Activated naive CD4-positive, alpha-beta T cell (primary cell): ENCODE data around the gene IQUB.
"Not testable (repeated sequence)": the region's sequence is repeated elsewhere in the genome, so short reads cannot be mapped to it uniquely, and the experiment has no call there.

ENCODE experiments used
- DNase-seq, 4 experiments: peaks; one replicate each; lab custom pipeline; 2025; lab: John Stamatoyannopoulos, UW

IQUB gene

DNA sequence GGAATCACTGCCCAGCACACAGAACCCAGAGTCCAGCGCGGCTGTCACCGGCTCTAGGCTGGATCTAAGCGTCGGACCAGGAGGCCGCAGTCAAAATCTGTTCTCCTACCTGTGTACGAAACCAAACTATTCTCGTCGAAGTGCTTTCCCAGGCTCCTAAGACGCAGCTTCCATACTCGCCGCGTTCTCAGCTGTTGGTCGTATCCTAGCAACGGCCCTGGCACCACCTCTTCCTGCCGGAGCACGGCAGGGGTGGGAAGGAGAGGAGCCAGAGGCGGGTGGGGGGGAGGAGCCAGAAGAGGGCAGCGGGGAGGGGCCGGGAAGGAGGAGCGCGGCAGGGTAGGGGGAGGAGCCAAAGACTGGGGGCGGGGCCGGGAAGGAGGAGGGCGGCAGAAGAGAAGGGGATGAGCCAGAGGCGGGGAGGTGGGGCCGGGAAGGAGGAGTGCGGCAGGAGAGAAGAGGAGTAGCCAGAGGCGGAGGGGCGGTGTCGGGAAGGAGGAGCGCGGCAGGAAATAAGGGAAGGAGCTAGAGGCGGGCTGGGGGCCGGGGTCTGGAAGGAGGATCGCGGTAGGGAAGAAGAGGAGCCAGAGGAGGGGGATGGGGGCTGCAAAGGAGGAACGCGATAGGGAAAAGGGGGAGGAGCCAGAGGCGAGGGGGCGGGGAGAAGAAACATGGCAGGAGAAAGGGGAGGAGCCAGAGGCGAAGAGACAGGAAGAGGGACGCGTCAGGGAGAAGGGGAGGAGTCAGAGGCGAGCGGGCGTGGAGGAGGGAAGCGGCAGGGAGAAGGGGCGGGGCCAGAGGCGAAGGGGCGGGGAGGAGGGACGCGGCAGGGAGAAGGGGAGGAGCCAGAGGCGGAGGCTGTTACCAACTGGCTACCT lies at the start of gene IQUB:
Gene IQUB, minus strand, starts transcription at position 213 of the 878 bp plus-strand sequence. CDS start 22,255 bp downstream, outside the sequence.
- DNase-seq, result peak; percentile 86 to 89 (median 88)

DNA sequence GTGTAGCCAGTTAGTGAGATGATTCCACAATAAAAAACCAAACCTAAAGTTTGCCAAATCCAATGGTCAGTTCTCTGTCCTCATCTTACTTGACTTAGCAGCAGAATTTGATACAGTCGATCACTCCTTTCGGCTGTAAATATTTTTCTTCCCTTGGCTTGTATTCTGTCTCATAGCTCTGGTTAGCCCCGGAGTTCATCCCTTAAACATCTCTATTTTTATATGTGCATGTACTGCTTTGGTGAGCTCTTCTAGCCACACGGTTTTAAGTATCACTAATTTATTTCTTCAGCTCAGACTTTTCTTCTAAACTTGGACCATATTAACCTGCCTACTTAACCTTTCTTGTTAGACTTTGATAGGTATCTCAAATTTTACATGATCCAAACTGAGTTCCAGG lies 49.4 kb upstream of the IQUB start:
- DNase-seq, result no peak

DNA sequence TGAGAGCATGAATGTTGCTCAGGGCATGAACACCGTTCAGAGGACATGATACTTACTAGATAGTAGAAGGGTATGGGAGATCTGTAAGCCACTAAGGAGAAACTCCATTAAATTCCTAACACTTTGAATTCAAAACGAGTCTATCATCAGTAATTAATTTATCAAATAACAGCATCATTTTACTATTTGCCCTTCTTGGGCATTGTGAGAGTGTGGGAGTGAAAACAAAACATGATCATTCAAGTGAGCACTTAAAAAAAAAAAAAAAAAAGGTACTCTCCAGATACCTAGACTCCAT lies 46.7 kb upstream of the IQUB start:
- DNase-seq, result no peak

DNA sequence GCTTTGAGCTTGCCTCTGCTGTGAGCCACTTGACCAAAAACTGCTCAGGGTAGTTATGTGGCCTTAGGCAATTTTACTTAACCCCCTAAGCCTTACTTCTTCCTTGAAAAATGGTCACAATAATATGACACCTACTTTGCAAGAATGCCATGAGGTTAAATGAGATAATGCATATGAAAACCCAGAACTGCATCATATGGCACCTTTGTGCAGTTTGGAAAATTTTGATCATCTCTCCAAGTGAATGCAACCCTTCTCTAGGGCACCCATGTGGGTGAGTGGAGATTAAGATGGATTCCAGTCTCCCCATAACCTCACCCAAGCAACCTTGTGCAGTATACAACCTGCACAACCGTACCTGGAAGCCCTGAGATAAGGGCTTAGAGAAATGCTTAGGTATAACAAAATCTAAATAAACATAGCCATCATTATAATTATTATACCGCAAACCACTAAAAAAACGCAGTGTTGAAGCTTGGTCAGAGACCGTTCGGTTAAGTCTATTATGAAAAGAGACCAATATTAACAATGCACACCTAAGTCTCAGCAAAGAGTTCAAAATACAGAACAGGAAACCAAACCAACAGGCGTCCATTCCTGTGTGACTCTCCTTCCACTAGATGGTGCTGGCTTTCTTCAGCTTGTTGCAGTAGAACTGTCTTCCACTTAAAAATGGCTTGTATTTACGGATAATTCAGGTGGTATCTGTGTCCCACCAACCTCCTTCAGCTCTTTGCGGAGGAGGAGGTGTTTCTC lies 46.2 kb upstream of the IQUB start:
- no peak for DNase-seq

DNA sequence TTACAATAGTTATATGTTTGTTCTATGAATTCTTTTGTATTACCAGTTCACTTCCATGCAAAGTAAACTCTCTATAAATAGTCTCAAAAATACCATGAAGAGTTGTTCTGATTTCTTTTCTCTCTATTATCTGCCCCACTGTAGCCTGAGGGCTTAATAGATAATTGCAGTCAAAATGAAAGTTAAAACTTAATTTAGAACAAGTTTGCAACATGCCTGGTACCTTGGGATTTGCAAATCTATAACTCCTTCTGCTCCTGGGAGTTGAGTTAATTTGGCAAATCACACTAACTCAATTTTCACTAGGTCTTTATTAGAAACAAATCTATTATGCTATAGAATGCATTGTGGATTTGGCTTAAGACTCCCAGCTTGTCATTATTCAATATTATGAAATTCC lies 45.0 kb upstream of the IQUB start:
- no peak for DNase-seq

DNA sequence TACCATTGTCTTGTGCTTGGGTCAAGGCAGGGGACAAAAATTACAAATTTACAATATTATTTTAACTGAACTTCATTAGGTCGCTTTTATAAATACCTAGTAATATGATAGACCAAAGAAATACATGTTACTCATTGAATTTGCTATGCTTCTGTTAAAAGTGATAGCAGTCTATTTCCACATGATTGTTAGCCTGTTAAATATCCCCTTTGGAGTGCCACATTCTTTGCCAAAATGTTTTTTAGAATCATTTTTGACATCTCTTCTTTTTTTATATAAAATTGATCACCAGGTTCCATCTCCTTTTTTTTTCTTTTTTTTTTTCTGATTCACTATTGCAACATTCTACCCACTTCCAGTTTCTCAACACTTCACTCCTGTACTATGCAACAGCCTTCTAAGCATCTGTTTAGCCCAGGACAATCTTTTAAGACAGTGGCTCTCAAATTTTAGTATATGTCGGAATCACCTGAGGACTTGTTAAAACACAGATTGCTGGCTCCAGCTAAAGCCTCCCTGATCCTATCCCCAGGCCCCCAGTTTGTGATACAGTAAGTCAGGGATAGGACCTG lies 39.6 kb upstream of the IQUB start:
- no peak for DNase-seq

DNA sequence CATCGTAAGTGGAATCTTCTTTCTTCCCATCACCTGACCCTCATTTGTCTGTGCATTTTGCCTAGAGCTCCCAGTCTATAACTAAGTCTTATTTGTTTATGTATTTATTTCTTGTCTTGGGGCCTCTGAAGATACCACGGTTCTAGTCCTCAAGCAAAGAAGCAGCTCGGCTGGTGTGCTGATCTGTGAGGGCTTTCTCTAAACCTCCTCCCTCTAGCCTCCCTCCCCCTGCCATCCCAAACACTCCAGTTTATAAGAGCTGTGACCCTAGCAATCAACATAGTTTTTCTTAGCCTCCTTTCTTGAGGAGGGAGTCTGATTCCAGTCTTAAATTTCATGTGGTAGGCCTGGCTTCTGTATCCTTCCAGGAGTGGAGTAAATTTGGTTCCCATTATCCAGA lies 38.9 kb upstream of the IQUB start:
- DNase-seq, result no peak

DNA sequence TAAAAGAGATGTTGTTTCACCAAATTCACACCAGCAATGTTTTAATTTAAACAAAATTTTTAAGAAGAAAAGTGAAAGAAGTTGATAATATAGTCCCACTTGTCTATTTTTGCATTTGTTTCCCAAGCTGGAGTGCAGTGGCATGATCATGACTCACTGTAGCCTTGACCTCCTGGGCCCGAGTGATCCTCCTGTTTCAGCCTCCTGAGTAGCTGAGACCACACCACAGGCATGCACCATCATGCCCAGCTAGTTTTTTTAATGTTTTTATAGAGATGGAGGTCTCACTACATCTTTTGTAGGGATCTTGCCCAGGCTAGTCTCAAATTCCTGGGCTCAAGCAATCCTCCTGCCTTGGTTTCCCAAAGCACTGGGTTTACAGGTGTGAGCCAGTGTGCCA lies 37.3 kb upstream of the IQUB start:
- no peak for DNase-seq

DNA sequence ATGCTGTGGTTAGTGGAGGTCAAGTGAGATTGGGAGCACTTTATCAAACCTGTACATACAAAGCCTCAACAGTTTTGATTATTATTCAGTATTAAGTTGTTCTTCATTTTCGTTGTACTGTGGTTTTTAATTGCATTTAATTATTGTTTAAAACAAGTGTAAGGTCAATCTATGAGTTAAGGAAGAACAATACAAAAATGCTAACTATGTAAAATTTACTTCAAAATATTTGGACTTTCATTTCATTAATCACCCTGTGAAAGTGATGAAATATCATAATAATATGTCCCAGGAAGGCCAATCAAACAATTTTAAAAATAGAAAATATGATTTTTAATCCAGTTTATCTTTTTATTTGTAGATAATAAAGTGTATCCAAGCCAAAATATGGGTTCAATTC lies 36.8 kb upstream of the IQUB start:
- no peak for DNase-seq

DNA sequence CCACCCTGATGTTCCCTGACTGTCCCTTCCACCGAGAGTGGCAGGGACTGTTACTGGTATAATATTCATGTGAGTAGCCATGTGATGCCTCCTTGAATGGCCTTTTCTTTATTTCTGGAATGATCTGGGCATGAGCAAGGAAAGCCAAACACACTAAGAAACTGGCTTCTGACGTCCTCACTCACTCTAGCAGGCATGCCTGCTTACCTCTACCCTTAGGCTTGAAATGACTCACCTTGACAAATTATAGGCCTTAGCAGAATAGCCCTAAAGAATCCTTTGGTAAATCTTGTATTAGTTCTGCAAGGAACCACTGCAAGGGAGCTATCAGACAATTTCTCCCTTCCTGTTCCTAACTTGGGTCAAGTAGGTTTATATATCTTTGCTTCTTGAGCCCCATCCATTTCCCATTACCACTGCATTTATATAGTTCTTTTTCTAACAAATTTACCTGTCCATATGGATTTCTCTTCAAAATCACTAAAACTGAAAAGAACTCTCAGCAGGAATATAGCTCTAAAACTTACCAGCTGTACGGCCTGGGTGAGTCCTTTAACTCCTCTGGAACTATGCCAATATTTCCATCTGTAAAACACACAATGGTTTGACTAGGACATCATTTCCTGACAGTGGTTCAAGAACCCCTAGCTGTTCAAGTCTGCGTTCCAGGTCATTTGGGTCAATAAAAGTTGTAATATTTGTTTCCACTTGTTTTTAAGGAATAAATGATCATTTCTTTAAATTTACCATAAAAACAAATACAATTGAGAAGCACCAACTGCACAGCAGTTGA lies 36.2 kb upstream of the IQUB start:
- DNase-seq, result no peak

DNA sequence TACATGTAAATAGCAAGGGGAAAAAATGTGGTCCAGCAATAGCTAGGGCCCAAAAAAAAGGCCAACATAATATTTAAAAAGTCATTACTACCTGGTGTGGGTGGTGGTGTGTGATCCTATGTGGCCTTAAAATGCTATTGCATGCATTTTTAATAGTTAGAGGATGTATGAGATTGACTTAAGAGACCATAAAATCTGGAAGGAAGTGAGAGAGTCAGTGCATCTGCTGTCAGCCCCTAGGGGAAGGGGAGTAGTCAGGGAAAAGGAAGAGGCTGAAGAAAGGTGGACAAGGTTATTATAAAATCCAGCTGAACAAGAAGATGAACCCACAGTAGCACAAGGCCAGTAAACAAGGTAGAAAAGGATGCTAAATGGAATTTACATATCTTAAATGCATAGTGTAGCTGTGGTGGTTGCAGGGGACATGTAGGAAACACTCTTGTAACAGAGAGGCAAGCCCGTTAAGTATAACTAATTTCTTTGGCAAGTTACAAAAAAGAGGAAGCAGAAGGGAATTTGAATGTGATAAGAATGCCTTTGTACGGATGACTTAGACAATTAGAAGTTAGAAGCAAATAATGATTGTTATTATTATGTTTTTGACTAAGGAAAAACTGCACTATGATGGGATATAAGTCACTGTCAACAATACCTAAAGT lies 35.1 kb upstream of the IQUB start:
- no peak for DNase-seq

DNA sequence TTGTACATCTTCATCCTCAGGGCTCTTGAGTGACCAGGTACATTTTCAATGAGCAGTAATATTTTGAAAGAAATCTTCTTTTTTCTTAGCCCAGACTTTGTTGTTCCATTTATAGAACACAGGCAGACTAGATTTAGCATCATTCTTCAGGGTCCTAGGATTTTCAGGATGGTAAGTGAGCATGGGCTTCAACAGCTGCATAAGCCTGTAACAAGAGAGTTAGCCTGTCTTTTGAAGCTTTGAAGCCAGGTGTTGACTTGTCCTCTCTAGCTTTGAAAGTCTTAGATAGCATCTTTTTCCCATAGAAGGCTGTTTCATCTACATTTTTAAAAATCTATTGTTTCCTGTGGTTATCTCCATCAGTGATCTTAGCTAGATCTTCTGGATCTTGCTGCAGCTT lies 27.7 kb upstream of the IQUB start:
- no peak for DNase-seq

DNA sequence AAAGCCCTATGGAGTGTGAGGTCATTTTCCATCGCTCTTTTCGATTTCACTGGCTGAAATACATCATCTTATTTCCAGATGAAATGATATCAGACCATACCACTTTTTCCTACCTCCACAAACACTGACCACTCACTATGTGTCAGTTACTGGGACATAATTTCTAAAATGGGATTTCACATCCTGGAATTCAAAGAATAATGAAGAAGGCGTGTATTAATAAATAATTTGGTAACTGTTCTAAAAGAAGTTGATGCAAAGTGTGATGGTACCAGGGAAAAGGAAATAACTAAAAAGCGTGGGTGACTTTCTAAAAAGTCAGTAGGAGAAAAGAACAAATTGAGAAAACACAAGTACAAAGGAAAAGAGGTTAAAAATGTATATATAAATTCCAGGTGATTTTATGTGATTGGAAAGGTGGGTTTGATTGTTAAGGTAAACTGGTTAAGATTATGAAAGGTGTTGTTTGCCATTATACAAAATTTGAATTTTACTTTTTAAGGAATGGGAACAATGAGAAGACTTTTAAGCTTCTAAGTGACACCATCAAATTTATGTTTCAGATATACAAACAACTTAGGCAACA lies 24.0 kb upstream of the IQUB start:
- DNase-seq, result no peak

DNA sequence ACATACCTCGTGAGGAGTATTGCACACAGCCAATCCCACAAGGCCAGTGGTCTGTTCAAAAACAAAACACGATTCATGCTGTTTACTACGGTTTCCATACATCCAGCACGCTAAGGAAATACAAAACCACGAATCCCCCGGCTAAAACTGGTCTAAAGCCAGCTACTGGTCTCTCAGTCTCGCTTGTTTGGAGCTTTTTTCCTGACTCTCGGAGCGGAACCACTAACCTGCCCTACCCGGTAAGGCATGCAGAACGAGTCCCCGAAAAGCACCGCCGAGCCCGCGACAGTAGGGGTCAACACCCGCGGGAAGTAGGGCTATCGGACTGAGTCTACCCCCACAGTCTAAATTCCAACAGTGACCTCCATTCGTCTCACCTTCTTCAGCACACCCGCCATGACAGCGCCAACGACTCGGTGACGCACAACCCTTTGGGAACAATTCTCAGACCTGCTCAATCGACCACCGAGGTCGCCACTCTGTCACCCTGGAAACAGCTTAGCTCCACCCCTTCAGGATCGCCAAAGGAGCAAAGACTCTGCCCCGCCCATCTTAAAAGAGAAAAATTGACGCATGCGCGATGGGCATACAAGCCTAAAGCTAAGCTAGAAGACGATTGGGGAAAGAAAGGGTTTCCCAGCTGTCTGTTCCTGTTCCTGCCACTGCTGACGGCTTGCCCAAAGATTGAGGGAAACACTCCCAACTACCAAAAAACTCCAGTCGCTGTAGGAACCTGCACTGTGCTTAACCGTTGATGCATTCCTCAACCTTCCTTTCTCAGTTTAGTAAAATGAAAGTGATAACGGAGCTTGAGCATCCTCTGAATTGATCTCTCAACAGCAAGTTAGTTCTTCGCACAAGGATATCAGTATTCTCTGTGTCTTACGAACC lies 23.2 kb upstream of the IQUB start, which contains the start of gene NDUFA5:
Gene NDUFA5, minus strand, starts transcription at position 421 of the 891 bp plus-strand sequence. Its CDS starts 23 bp downstream, at position 398.
- DNase-seq, result peak; percentile 74 to 90 (median 82)

DNA sequence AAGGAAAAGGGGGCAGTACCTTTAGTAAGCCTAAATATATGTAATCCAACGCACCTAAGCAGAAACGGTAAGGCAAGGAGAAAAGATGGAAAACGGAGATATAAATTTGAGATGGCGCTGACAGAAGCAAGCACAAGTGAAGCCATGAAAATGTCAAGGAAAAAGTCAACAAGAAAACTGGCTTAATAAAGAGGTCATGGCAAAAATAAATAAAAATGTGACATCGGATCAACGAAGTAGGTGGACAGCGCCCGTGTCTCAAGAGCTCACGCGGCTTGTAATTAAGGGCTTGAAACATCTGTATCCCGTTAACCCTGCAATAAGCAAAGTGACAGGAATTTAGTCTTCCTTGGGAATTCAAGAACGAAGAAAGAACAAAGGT lies 22.6 kb upstream of the IQUB start:
- DNase-seq, result no peak

DNA sequence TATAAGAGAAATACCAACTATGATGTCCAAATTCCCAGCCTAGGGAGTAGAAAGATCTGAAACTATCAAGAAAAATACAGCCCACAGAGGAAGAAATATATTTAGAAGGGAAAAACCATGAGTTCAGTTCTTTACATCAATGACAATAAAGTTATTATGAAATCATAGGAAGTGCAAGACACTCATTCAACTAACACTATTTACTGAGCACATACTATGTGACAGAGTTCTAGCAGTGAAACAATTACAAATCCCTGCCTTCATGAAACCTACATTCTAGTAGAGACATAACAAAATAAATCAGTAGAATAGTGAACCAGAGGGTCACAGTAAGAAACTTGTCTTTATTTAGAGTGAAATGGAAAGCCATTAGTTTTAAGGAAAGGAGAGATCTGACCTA lies 21.1 kb upstream of the IQUB start:
- no peak for DNase-seq

DNA sequence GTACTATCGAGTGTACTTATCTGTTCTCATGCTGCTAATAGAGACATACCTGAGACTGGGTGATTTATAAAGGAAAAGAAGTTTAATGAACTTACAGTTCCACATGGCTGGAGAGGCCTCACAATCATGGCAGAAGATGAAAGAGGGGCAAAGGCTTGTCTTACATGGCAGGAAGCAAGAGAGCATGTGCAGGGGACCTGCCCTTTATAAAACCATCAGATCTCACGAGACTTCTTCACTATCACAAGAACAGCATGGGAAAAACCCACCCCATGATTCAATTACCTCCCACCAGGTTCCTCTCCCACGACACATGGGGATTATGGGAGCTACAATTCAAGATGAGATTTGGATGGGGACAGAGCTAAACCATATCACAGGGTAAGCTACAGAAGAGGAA lies 18.8 kb upstream of the IQUB start:
- no peak for DNase-seq

DNA sequence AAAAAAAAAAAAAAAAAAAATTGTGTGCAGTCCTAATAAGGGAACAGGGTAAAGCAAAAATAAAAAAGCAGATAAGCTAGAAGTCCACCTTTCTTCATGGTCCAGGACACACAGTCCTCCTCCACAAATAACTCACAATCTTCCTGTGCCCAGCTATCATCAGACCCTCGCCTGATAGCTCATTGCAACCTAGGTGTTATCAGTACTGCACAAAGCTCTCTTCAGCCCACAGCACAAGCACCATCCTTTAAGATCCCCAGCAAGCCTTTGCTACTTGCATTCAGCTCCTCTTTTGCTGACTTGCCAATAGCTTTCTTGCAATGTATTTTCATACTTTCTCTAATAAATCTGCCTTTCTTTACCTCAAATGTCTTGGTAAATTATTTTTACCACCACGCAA lies 18.2 kb upstream of the IQUB start:
- DNase-seq, result no peak

DNA sequence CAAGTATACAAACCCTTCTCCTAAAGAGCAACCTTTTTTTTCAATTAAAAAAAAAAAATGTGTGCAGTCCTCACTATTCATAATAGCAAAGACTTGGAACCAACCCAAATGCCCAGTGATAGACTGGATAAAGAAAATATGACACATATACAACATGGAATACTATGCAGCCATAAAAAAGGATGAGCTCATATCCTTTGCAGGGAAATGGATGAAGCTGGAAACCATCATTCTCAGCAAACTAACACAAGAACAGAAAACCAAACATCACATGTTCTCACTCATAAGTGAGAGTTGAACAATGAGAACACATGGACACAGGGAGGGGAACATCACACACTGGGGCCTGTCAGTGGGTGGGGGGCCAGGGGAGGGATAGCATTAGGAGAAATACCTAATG lies 17.7 kb upstream of the IQUB start:
- not testable (repeated sequence) for DNase-seq

DNA sequence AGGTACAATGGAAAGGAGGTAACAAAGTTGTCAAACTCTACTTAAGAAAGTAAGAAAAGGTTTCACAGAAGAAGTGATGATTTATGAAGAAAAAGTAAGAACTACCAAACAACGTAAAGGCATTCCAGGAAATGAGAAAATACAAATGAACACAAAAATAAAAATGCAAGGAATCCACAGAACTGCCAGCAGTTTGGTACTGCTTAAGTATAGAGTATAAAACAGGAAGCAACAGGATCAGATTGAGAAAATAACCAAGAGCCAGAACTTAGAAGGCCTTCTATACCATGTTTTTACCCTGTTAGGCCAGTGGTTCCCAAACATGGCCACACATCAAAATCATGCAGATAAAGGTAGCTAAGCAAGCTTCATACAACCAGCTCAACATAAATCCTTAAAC lies 14.0 kb upstream of the IQUB start:
- no peak for DNase-seq
